ENCODE measurements around the gene ABLIM1.

- no peak for TF ChIP-seq CTCF (IDR thresholded peaks at IDR 0.05 in 8 of 11, conservative IDR thresholded peaks at IDR 0.05 in 3 of 11)
- no peak for TF ChIP-seq POLR2A (IDR thresholded peaks at IDR 0.05)
- TF ChIP-seq POLR2AphosphoS5 (IDR thresholded peaks at IDR 0.05), result no peak
Observed at GRCh38 chr10:114669648-114670047, 11.6 kb upstream of the ABLIM1 start.
